Glutamatergic neuron (in vitro differentiated cells): Measurements from ENCODE around the gene HSF2. TPM values are rescaled to one million over a fixed set of nuclear protein-coding genes. Genes with fewer than 3 reads are reported as not detected.

ENCODE experiments used
- DNase-seq: peaks from one replicate; pipeline ENCODE4 v3.0.0; 2022
- H3K27ac Mint-ChIP-seq: one replicate; pipeline ENCODE4 v1.8.0; 2020; ENCODE audit warnings: mild to moderate bottlenecking, mixed read lengths, inconsistent platforms; ENCODE audit not compliant: unreplicated experiment
- H3K27me3 Mint-ChIP-seq: one replicate; pipeline ENCODE4 v1.8.0; 2020; ENCODE audit warnings: mild to moderate bottlenecking, moderate library complexity, mixed read lengths, inconsistent platforms; ENCODE audit not compliant: unreplicated experiment
- H3K36me3 Mint-ChIP-seq: one replicate; pipeline ENCODE4 v1.8.0; 2020; ENCODE audit warnings: mild to moderate bottlenecking, mixed read lengths, inconsistent platforms; ENCODE audit not compliant: unreplicated experiment
- H3K4me1 Mint-ChIP-seq: one replicate; pipeline ENCODE4 v1.8.0; 2020; ENCODE audit warnings: mild to moderate bottlenecking, low read depth, mixed read lengths, inconsistent platforms; ENCODE audit not compliant: unreplicated experiment
- H3K4me3 Mint-ChIP-seq: one replicate; pipeline ENCODE4 v1.8.0; 2020; ENCODE audit warnings: mild to moderate bottlenecking, mixed read lengths, inconsistent platforms; ENCODE audit not compliant: unreplicated experiment
- H3K9me3 Mint-ChIP-seq: one replicate; pipeline ENCODE4 v1.8.0; 2020; ENCODE audit warnings: mild to moderate bottlenecking, moderate library complexity, mixed read lengths, inconsistent platforms; ENCODE audit not compliant: unreplicated experiment
- CTCF ChIP-seq: fragments of 200-600 bp; sonication (generic); IDR thresholded peaks from one replicate; pipeline ENCODE4 v1.5.0; 2021; ENCODE audit not compliant: partially characterized antibody, unreplicated experiment
- total RNA-seq: library from RNA; stranded (reverse); fragmentation: NEBNext Ultra II Directional; extraction: Animal tissue kit (Norgen Biotek cat#: 25700); gene quantifications from one replicate; pipeline ENCODE4 v1.2.1, GENCODE V29; 2021; ENCODE audit not compliant: unreplicated experiment

Gene HSF2
- total RNA-seq, 1 donor from 2014 or later = 25.4 TPM

GRCh38 chr6:122363769-122364483, 35.5 kb upstream of the HSF2 start:
- H3K27me3 Mint-ChIP-seq = no peaks in the 10 kb centered on the region
- no peak overlapping the region for H3K27ac Mint-ChIP-seq
- TF ChIP-seq CTCF = no peak
- no peak for DNase-seq
- peaks cover 2% of the 10 kb centered on the region for H3K9me3 Mint-ChIP-seq
- peaks cover 5% of the 10 kb centered on the region for H3K4me1 Mint-ChIP-seq
- no peaks in the 10 kb centered on the region for H3K36me3 Mint-ChIP-seq
- no peak overlapping the region for H3K4me3 Mint-ChIP-seq

GRCh38 chr6:122365775-122366403, 33.6 kb upstream of the HSF2 start:
- peaks cover under 1% of the 10 kb centered on the region for H3K4me1 Mint-ChIP-seq
- TF ChIP-seq CTCF = no peak
- no peak overlapping the region for H3K27ac Mint-ChIP-seq
- H3K36me3 Mint-ChIP-seq = no peaks in the 10 kb centered on the region
- peaks cover 2% of the 10 kb centered on the region for H3K9me3 Mint-ChIP-seq
- no peak for DNase-seq
- no peak overlapping the region for H3K4me3 Mint-ChIP-seq
- no peaks in the 10 kb centered on the region for H3K27me3 Mint-ChIP-seq

- H3K27me3 Mint-ChIP-seq = no peaks in the 10 kb centered on the region
- H3K4me3 Mint-ChIP-seq = no peak overlapping the region
- no peaks in the 10 kb centered on the region for H3K4me1 Mint-ChIP-seq
- TF ChIP-seq CTCF = no peak
- no peaks in the 10 kb centered on the region for H3K36me3 Mint-ChIP-seq
- DNase-seq = no peak
- no peak overlapping the region for H3K27ac Mint-ChIP-seq
- H3K9me3 Mint-ChIP-seq = peaks cover 2% of the 10 kb centered on the region
Observed at GRCh38 chr6:122367171-122367570, 32.3 kb upstream of the HSF2 start.

- DNase-seq = no peak
- no peaks in the 10 kb centered on the region for H3K4me1 Mint-ChIP-seq
- H3K36me3 Mint-ChIP-seq = no peaks in the 10 kb centered on the region
- no peak overlapping the region for H3K27ac Mint-ChIP-seq
- no peak overlapping the region for H3K4me3 Mint-ChIP-seq
- no peak for TF ChIP-seq CTCF
- H3K9me3 Mint-ChIP-seq = peaks cover 2% of the 10 kb centered on the region
- H3K27me3 Mint-ChIP-seq = no peaks in the 10 kb centered on the region
Observed at GRCh38 chr6:122369536-122369935, 29.9 kb upstream of the HSF2 start.

GRCh38 chr6:122372647-122373046, 26.8 kb upstream of the HSF2 start:
- Mint-ChIP-seq H3K36me3 (no peaks in the 10 kb centered on the region), H3K4me1 (no peaks in the 10 kb centered on the region), H3K9me3 (no peaks in the 10 kb centered on the region), H3K4me3 (no peak overlapping the region), H3K27me3 (no peaks in the 10 kb centered on the region), H3K27ac (no peak overlapping the region)
- no peak for DNase-seq
- TF ChIP-seq CTCF = no peak
